Adrenal gland (tissue), 19 donors: ENCODE measurements around the gene SEC14L3. TPM values are rescaled to one million over a fixed set of nuclear protein-coding genes. Genes with fewer than 3 reads are reported as not detected.

Experiments used
- DNase-seq, 7 donors: peaks; one replicate each; pipeline ENCODE4 v3.0.0-alpha.2; 2019 to 2020
- H3K27ac ChIP-seq, 5 donors: fragments of 200-600 bp; sonication (generic) in 4 of 5; 1 replicate in 3 of 5; 2 replicates in 2 of 5; pipeline versions ENCODE4 v1.5.1 to v1.8.0; 2016 to 2020; ENCODE audit warnings: mild to moderate bottlenecking in 1 of 5
- H3K27me3 ChIP-seq: fragments of 200-600 bp; 2 replicates; pipeline ENCODE4 v1.8.0; 2021
- H3K36me3 ChIP-seq, 2 donors: fragments of 200-600 bp; replicated peaks in 1 of 2; 1 replicate in 1 of 2; 2 replicates in 1 of 2; pipeline versions ENCODE4 v1.5.1 to v1.8.0; 2018 to 2022
- H3K4me1 ChIP-seq, 2 donors: fragments of 200-600 bp; replicated peaks in 1 of 2; 1 replicate in 1 of 2; 2 replicates in 1 of 2; pipeline versions ENCODE4 v1.5.1 to v1.8.0; 2018 to 2021
- H3K4me3 ChIP-seq, 4 donors: fragments of 200-600 bp; sonication (generic) in 3 of 4; one replicate each; pipeline ENCODE4 v1.5.1; 2016 to 2018
- H3K9me3 ChIP-seq, 3 donors: fragments of 200-600 bp; sonication (generic) in 1 of 3; replicated peaks in 1 of 3; 1 replicate in 2 of 3; 2 replicates in 1 of 3; pipeline versions ENCODE4 v1.5.1 to v1.8.0; 2016 to 2021
- POLR2A ChIP-seq, 2 donors: fragments of 450-650 bp; IDR thresholded peaks; one replicate each; pipeline ENCODE4 v1.6.1; 2017; ENCODE audit warnings: antibody characterized with exemption in 2 of 2, mild to moderate bottlenecking in 2 of 2, moderate library complexity in 1 of 2
- WGBS, 4 donors: extraction: QIAGEN DNeasy Blood & Tissue Kit in 2 of 4; methylation state at CpG; one replicate each; pipeline versions ENCODE4 v1.1.5 to v1.1.7; 2013 to 2017; 5-methylcytosine and 5-hydroxymethylcytosine counted together
- intact Hi-C, 2 donors: fragments of 100-400 bp; cut with DNase I; formaldehyde crosslinking; loops; one replicate each; pipeline versions ENCODE4 v1.14.1 to v1.15.0; 2022 to 2023
- long read RNA-seq, 10 donors: library from polyadenylated mRNA in 3 of 10; unstranded in 2 of 10; stranded (forward) in 1 of 10; transcript quantifications; one replicate each; pipeline ENCODE4 v2.0.0 and lab custom pipeline, GENCODE V29; 2021 to 2026
- polyA plus RNA-seq, 3 donors: library from polyadenylated mRNA; stranded (reverse); fragments of 200-250 nt in 2 of 3; fragments of 350-450 nt in 1 of 3; fragmentation: Illumina TruSeq in 1 of 3; extraction: RNeasy Lipid Tissue Mini Kit (QIAGEN cat#74804) in 1 of 3; gene quantifications; one replicate each; pipeline ENCODE4 v1.2.3, GENCODE V29; 2013 to 2014
- total RNA-seq, 9 donors: library from RNA; depleted of rRNA in 4 of 9; stranded (reverse); fragments of >200 nt in 4 of 9; fragments of 120-200 nt in 1 of 9; fragmentation: NEBNext Ultra II Directional in 1 of 9; extraction: Animal tissue kit (Norgen Biotek cat#: 25700) in 1 of 9; gene quantifications; one replicate each; pipeline versions ENCODE4 v1.1.0 to v1.2.4, GENCODE V29; 2013 to 2023
- TF ChIP-seq, protein P1 (sequence below), 6 experiments: fragments of 450-650 bp in 4 of 6; fragments of 200-600 bp in 2 of 6; sonication (generic) in 1 of 6; IDR thresholded peaks; 1 replicate in 5 of 6; 2 replicates in 1 of 6; pipeline versions ENCODE4 v1.5.1 to v1.8.0; 2016 to 2021; ENCODE audit warnings: antibody characterized with exemption in 6 of 6, mild to moderate bottlenecking in 2 of 6, moderate library complexity in 1 of 6
- donor health status: healthy with polysubstance abuse.
- donor health status: Bipolar disorder and iron deficiency.
- donor health status: DM: yes; HTN: yes; CAD: no.
- donor health status: DM: no; HTN: no; CAD: no.
- donor health status: DM: no; HTN: no; CAD: no.
- donor health status: DM: yes; HTN: yes; CAD: no.

The SEC14L3 gene
- total RNA-seq (under 1 TPM in 1 of 9 donors, not detected in 8; 0.27 TPM), polyA plus RNA-seq (not detected)
- long read RNA-seq, donor 1: 0 reads
- long read RNA-seq, donor 2: 0 reads
- long read RNA-seq, donor 3: 0 reads
- long read RNA-seq, donor 4: 0 reads
- long read RNA-seq, donor 5: 0 reads
- long read RNA-seq, donor 6, partial matches to known transcripts: 0 of 1 reads
- long read RNA-seq, donor 6, other reads (novel, unspliced or antisense): 1 of 1 reads
- long read RNA-seq, donor 7: 0 reads
- long read RNA-seq, donor 8: 0 reads
- long read RNA-seq, donor 9: 0 reads
- long read RNA-seq, donor 10: 0 reads

DNA sequence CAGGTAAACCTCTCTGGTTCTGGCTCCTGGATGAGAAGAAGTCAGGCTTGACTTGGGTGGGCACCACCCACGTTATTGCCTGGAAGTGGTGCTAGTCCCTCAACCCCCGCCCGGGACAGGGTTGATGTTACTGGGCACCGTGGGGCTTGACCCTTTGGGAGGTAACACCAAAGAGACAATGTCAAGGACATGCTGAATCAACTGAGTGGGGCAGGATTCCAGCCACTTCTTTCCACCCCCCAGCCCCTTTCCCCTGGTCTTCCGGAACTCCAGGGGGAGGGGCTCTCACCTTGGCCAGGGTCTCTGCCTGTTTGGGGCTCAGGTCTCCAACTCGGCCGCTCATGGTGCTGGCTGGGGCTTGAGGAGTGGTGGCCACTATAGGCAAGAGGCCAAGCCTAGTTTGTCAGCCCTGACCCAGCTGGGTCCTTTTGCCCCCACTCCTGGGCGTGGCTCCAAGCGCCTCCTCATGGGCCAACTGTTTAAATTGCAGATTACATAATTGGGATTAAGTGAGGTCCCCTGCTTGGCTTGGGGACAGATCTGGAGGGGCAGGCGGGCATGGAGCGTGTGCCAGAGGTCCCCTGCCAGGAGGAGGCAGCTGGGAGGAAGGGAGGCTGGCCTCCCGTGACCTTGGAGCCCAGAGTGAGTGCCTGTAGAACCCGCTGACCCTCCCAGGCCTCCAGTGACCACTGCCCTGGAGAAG lies at the start of gene SEC14L3:
SEC14L3 (minus strand) TSS at position 402 of the 703 bp plus-strand sequence; CDS start at position 343, 59 bp downstream.
- no peak within 1 kb of the TSS for H3K27ac ChIP-seq
- H3K36me3 ChIP-seq: no peaks in the 10 kb centered on the region
- no peak within 1 kb of the TSS for H3K4me3 ChIP-seq
- no peaks in the 10 kb centered on the region for H3K27me3 ChIP-seq
- intact Hi-C loops: no loop called here
- no peaks in the 10 kb centered on the region for H3K9me3 ChIP-seq
- WGBS, 4 donors: 59 to 66% (median 61%) methylated on average over 8 to 13 of the region's 13 CpGs
- DNase-seq: no peak
- no peaks in the 10 kb centered on the region for H3K4me1 ChIP-seq
- TF ChIP-seq, protein P1, sequence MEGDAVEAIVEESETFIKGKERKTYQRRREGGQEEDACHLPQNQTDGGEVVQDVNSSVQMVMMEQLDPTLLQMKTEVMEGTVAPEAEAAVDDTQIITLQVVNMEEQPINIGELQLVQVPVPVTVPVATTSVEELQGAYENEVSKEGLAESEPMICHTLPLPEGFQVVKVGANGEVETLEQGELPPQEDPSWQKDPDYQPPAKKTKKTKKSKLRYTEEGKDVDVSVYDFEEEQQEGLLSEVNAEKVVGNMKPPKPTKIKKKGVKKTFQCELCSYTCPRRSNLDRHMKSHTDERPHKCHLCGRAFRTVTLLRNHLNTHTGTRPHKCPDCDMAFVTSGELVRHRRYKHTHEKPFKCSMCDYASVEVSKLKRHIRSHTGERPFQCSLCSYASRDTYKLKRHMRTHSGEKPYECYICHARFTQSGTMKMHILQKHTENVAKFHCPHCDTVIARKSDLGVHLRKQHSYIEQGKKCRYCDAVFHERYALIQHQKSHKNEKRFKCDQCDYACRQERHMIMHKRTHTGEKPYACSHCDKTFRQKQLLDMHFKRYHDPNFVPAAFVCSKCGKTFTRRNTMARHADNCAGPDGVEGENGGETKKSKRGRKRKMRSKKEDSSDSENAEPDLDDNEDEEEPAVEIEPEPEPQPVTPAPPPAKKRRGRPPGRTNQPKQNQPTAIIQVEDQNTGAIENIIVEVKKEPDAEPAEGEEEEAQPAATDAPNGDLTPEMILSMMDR (IDR thresholded peaks at IDR 0.05): no peak
- TF ChIP-seq POLR2A (IDR thresholded peaks at IDR 0.05): no peak

DNA sequence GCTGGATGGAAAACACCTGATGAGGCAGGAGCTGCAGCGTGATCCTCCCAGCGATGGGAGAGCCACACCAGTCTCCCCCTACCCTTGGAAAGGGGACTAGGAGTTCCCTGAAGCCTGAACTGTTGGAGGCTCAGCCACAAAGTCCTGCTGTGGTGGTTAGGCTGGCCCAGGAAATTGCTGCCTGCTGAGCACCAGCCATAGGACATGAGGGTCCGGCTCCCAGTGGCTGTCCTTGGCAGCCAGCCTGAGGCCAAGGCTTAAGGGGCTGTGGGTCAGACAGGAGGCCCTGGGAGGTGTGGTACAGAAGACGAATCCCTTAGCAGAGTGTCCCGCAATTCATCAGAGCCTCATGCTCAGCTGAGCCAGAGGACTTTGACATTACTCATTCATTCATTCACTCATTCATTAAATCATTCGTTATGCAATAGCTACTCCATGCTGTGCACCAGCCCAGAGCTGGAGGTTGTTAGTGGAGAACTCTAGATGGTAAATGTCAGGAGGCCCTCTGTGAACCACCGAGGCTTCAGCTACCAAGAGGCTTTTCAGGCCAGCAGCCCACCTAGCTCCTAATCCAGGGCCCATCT lies 48.1 kb upstream of the SEC14L3 start:
- no peak overlapping the region for H3K4me3 ChIP-seq
- H3K4me1 ChIP-seq: no peaks in the 10 kb centered on the region
- TF ChIP-seq, protein P1 (IDR thresholded peaks at IDR 0.05): no peak
- no peak for TF ChIP-seq POLR2A (IDR thresholded peaks at IDR 0.05)
- H3K36me3 ChIP-seq: no peaks in the 10 kb centered on the region
- no peaks in the 10 kb centered on the region for H3K9me3 ChIP-seq
- no peaks in the 10 kb centered on the region for H3K27me3 ChIP-seq
- no peak overlapping the region for H3K27ac ChIP-seq
- no peak for DNase-seq
- 81 to 84% (median 81%) methylated on average over 3 to 7 of the region's 7 CpGs for WGBS, 4 donors
- intact Hi-C loops: no loop called here

DNA sequence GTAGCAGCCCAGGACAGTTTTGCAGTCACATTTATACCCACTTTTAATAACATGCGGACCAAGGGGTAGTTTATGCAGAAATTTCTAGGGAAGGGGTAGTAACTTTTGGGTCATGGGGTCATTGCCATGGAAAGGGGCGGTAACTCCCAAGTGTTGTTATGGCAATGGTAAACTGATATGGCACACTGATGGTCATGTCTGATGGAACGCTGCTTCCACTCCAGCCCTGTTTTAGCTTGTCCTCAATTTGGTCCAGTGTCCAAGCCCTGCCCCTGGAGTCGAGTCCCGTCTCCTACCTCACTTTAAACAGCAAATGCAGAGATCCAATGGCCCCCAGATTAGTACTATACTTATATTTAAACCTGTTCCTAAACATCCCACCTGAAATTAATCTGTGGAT lies 44.9 kb upstream of the SEC14L3 start:
- no peaks in the 10 kb centered on the region for H3K27me3 ChIP-seq
- intact Hi-C loops: no loop called here
- no peak overlapping the region for H3K27ac ChIP-seq
- no peak overlapping the region for H3K4me3 ChIP-seq
- no peaks in the 10 kb centered on the region for H3K9me3 ChIP-seq
- no peaks in the 10 kb centered on the region for H3K4me1 ChIP-seq
- 81 to 91% (median 85%) methylated on average over 5 of the region's 5 CpGs for WGBS, 4 donors
- no peak for DNase-seq
- no peak for TF ChIP-seq POLR2A (IDR thresholded peaks at IDR 0.05)
- TF ChIP-seq, protein P1 (IDR thresholded peaks at IDR 0.05): no peak
- no peaks in the 10 kb centered on the region for H3K36me3 ChIP-seq

DNA sequence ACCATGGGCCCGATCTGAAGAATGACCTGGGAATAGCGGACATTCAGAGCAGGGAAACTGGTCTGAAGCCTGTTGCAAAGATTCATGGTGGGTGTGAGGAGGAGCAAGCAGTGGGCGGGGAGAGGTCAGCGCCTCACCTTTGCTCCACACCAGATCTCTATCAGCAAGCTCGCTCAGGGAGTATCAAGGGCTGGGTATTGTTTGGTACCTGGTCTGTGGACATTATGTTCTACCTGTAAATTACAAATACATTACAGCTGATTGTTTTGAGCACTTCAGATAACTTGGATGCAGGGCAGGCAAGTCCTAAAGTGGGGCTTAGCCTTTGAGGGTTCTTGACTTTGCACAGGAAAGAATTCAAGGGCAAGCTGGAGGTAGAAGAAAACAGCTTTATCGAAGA lies 44.5 kb upstream of the SEC14L3 start:
- H3K36me3 ChIP-seq: no peaks in the 10 kb centered on the region
- DNase-seq: no peak
- intact Hi-C loops: no loop called here
- WGBS, 4 donors: 86 to 93% (median 91%) methylated on average over 6 of the region's 6 CpGs
- no peak overlapping the region for H3K4me3 ChIP-seq
- no peak overlapping the region for H3K27ac ChIP-seq
- TF ChIP-seq POLR2A (IDR thresholded peaks at IDR 0.05): no peak
- TF ChIP-seq, protein P1 (IDR thresholded peaks at IDR 0.05): no peak
- no peaks in the 10 kb centered on the region for H3K9me3 ChIP-seq
- no peaks in the 10 kb centered on the region for H3K4me1 ChIP-seq
- no peaks in the 10 kb centered on the region for H3K27me3 ChIP-seq
